Right atrium auricular region (tissue), 2 donors: ENCODE results near the gene CADM2. TPM values are rescaled to one million over a fixed set of nuclear protein-coding genes. Genes with fewer than 3 reads are reported as not detected.

Experiments used
- DNase-seq: peaks from one replicate; pipeline ENCODE4 v3.0.0-alpha.2; 2019; ENCODE audit warnings: low spot score
- H3K27ac ChIP-seq, 2 donors: fragments of 200-600 bp; sonication (generic); 1 replicate in 1 of 2; 2 replicates in 1 of 2; pipeline ENCODE4 v1.5.1; 2016 to 2019
- H3K27me3 ChIP-seq, 2 donors: fragments of 200-600 bp; sonication (generic); one replicate each; pipeline versions ENCODE4 v1.5.1 to v1.6.0; 2017 to 2019
- H3K36me3 ChIP-seq: fragments of 200-600 bp; sonication (generic); one replicate; pipeline ENCODE4 v1.5.1; 2016
- H3K4me1 ChIP-seq, 2 donors: fragments of 200-600 bp; sonication (generic); one replicate each; pipeline versions ENCODE4 v1.5.1 to v1.6.0; 2017 to 2019
- H3K4me3 ChIP-seq, 2 donors: fragments of 200-600 bp; sonication (generic); 1 replicate in 1 of 2; 2 replicates in 1 of 2; pipeline ENCODE4 v1.5.1; 2017 to 2019; ENCODE audit warnings: mild to moderate bottlenecking in 1 of 2, moderate library complexity in 1 of 2
- H3K9me3 ChIP-seq, 2 donors: fragments of 200-600 bp; sonication (generic); one replicate each; pipeline ENCODE4 v1.5.1; 2019
- total RNA-seq, 2 donors: library from RNA; depleted of rRNA; stranded (reverse); fragments of >200 nt; gene quantifications; one replicate each; pipeline ENCODE4 v1.1.0, GENCODE V29; 2016
- TF ChIP-seq, protein P1 (sequence below), 2 donors: fragments of 200-600 bp; sonication (generic); IDR thresholded peaks; one replicate each; pipeline ENCODE4 v1.5.1; 2019; ENCODE audit warnings: antibody characterized with exemption in 2 of 2

Gene CADM2
- total RNA-seq, 2 donors from 2014 or later, result 6.5 to 9.5 TPM

- no peak overlapping the region for H3K4me3 ChIP-seq
- H3K4me1 ChIP-seq, result peaks cover 0 to 10% of the 10 kb centered on the region in 2 donors
- H3K36me3 ChIP-seq, result no peaks in the 10 kb centered on the region
- no peak for DNase-seq
- H3K9me3 ChIP-seq, result no peaks in the 10 kb centered on the region
- TF ChIP-seq, protein P1, sequence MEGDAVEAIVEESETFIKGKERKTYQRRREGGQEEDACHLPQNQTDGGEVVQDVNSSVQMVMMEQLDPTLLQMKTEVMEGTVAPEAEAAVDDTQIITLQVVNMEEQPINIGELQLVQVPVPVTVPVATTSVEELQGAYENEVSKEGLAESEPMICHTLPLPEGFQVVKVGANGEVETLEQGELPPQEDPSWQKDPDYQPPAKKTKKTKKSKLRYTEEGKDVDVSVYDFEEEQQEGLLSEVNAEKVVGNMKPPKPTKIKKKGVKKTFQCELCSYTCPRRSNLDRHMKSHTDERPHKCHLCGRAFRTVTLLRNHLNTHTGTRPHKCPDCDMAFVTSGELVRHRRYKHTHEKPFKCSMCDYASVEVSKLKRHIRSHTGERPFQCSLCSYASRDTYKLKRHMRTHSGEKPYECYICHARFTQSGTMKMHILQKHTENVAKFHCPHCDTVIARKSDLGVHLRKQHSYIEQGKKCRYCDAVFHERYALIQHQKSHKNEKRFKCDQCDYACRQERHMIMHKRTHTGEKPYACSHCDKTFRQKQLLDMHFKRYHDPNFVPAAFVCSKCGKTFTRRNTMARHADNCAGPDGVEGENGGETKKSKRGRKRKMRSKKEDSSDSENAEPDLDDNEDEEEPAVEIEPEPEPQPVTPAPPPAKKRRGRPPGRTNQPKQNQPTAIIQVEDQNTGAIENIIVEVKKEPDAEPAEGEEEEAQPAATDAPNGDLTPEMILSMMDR (IDR thresholded peaks at IDR 0.05), result no peak
- no peaks in the 10 kb centered on the region for H3K27me3 ChIP-seq
- no peak overlapping the region for H3K27ac ChIP-seq
These were observed 27.0 kb downstream of the CADM2 start for GRCh38 chr3:84985795-84986194.

- Histone ChIP-seq H3K4me3 (no peak overlapping the region), H3K36me3 (no peaks in the 10 kb centered on the region), H3K27ac (no peak overlapping the region), H3K9me3 (no peaks in the 10 kb centered on the region), H3K4me1 (no peaks in the 10 kb centered on the region), H3K27me3 (no peaks in the 10 kb centered on the region)
- no peak for DNase-seq
- TF ChIP-seq, protein P1 (IDR thresholded peaks at IDR 0.05), result no peak
These were observed 29.1 kb downstream of the CADM2 start for GRCh38 chr3:84987706-84988504.

GRCh38 chr3:84989102-84989501 lies 30.3 kb downstream of the CADM2 start:
- Histone ChIP-seq H3K36me3 (no peaks in the 10 kb centered on the region), H3K27ac (no peak overlapping the region), H3K27me3 (no peaks in the 10 kb centered on the region), H3K9me3 (no peaks in the 10 kb centered on the region), H3K4me3 (no peak overlapping the region), H3K4me1 (no peaks in the 10 kb centered on the region)
- DNase-seq, result no peak
- TF ChIP-seq, protein P1 (IDR thresholded peaks at IDR 0.05), result no peak

DNA sequence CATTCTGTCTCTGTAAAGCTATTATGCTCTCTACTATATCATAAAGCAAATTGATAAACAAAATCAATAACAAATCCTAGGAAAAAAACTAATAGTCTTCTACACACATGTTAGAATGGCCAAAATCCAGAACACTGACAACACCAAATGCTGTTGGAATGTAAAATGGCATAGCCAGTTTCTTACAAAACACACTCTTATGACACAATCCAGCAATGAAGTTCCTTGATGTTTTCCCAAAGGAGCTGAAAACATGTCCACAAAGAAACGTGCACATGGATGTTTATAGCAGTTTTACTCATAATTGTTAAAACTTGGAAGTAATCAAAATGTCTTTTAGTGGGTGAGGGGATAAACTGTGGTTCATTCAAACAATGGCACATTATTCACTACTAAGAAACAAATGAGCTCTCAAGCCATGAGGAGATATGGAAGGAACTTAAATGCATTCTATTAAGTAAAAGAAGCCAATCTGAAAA lies 32.7 kb downstream of the CADM2 start:
- H3K27ac ChIP-seq, result no peak overlapping the region
- H3K36me3 ChIP-seq, result no peaks in the 10 kb centered on the region
- no peak for DNase-seq
- H3K4me1 ChIP-seq, result no peaks in the 10 kb centered on the region
- TF ChIP-seq, protein P1 (IDR thresholded peaks at IDR 0.05), result no peak
- H3K4me3 ChIP-seq, result no peak overlapping the region
- no peaks in the 10 kb centered on the region for H3K27me3 ChIP-seq
- H3K9me3 ChIP-seq, result no peaks in the 10 kb centered on the region

DNA sequence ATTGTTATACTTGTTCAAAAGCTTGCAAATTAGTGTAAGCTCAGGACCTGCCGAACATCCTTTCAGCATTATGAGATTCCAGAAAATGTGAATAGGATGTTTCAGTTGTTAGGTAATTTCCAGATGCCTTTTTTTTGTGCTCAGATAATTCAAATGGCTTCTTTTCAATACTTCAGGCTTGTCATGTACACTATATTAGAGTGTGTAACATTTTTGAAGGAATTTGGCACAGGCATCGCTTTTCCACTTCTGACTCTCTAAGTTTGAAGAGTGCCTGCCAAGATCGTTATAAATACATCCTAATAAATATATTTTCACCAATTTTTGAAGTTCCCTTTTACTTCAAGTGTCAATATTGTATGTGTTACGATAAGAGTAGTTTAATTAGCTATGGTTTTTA lies 35.2 kb downstream of the CADM2 start:
- H3K27ac ChIP-seq, result no peak overlapping the region
- H3K4me3 ChIP-seq, result no peak overlapping the region
- no peak for DNase-seq
- H3K27me3 ChIP-seq, result no peaks in the 10 kb centered on the region
- H3K36me3 ChIP-seq, result no peaks in the 10 kb centered on the region
- no peaks in the 10 kb centered on the region for H3K9me3 ChIP-seq
- TF ChIP-seq, protein P1 (IDR thresholded peaks at IDR 0.05), result no peak
- no peaks in the 10 kb centered on the region for H3K4me1 ChIP-seq
